Anterior cingulate cortex (tissue), 58 donors: ENCODE data around the gene RGR.
"Not testable (repeated sequence)": the region's sequence is repeated elsewhere in the genome, so short reads cannot be mapped to it uniquely, and the experiment has no call there.

Source experiments
- DNase-seq, 58 donors: peaks; one replicate each; lab custom pipeline; 2025; lab: John Stamatoyannopoulos, UW

Gene RGR

GRCh38 chr10:84256510-84257342 is 11.9 kb downstream of the RGR start:
- peak in 33 of 58 donors; percentile 9 to 70 (median 37) for DNase-seq

DNA sequence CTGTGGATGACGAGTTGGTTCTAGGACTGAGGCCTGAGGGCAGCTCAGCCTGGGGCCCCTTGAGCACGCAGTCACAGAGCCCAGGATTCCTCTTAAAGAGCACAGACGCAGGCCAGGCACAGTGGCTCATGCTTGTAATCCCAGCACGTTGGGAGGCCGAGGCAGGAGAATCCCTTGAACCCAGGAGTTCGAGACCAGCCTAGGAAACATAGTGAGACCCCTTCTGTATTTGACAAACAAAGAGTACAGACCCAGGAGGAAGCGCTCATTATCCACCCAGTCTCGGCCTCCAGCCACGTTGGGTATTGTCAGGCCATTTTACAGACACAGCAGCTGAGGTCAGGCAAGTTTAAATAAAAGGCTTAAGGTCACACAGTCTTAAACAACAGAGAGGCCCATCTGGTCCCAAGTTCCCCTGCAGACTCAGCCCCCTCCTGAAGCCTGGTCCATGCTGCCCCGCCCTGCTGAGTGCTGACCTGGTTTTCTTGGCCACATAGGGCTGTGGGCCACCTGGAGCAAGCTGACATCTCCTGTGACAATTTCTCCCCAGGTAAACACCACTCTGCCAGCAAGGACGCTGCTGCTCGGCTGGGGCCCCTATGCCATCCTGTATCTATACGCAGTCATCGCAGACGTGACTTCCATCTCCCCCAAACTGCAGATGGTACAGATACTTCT is 12.6 kb downstream of the RGR start:
- no peak for DNase-seq

- no peak for DNase-seq
Observed at GRCh38 chr10:84258034-84258695, 13.3 kb downstream of the RGR start.

- DNase-seq, result peak in 1 of 58 donors; percentile 20
Observed at GRCh38 chr10:84261236-84261915, 16.5 kb downstream of the RGR start.

- no peak for DNase-seq
Observed at GRCh38 chr10:84262190-84262956, 17.5 kb downstream of the RGR start.

GRCh38 chr10:84263716-84264115 is 18.9 kb downstream of the RGR start:
- DNase-seq, result no peak

- DNase-seq, result peak in 55 of 58 donors; percentile 36 to 84 (median 61)
Observed at GRCh38 chr10:84264611-84265141, 19.8 kb downstream of the RGR start.

GRCh38 chr10:84265418-84265817 is 20.6 kb downstream of the RGR start:
- DNase-seq, result peak in 17 of 58 donors; percentile 2 to 47 (median 20)

GRCh38 chr10:84267503-84268126 is 22.8 kb downstream of the RGR start:
- DNase-seq, result peak in 11 of 58 donors; percentile 2 to 40 (median 14)

GRCh38 chr10:84269162-84269561 is 24.3 kb downstream of the RGR start:
- DNase-seq, result no peak

GRCh38 chr10:84269773-84270172 is 24.9 kb downstream of the RGR start:
- no peak for DNase-seq

DNA sequence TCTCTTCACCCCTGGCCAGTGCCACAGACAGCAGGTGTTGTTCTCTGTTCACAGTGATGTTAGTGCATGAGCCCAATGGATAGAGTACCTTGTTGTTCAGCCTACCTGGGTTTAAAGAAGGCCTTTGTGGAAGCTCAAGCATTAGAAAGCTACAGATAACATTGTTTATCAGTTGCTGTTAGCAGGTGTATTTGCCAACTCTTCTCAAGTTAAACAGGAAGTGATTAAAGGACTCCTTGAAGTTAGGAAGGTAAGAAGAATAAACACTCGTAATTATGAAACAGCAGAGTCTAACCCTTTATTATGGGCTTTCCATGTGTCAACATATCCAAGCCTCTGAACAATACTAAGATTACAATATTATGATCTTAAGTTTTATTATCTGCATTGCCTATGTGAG is 25.9 kb downstream of the RGR start:
- DNase-seq, result no peak

DNA sequence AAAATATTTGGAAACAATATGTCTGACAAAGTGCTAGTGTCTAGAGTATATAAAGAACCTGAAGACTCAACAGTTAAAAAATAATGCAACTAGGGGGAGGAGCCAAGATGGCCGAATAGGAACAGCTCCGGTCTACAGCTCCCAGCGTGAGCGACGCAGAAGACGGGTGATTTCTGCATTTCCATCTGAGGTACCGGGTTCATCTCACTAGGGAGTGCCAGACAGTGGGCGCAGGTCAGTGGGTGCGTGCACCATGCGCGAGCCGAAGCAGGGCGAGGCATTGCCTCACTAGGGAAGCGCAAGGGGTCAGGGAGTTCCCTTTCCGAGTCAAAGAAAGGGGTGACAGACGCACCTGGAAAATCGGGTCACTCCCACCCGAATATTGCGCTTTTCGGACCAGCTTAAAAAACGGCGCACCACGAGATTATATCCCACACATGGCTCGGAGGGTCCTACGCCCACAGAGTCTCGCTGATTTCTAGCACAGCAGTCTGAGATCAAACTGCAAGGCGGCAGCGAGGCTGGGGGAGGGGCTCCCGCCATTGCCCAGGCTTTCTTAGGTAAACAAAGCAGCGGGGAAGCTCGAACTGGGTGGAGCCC is 35.1 kb downstream of the RGR start:
- DNase-seq, result not testable (repeated sequence)

DNA sequence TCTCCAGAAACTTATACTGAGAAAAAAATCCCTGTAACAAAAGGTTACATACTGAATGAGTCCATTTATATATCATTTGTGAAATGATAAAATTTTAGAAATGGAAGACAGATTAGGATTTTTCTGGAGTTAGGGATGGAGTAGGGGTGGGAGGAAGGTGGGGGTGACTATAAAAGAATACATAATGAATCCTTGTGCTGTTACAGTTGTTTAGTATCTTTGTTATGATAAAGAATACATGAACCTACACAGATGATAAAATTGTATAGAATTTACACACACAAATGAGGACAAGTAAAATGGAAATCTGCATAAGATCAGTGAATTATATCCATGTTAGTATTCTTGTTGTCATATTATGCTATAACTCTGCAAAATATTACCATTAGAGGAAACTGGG is 41.8 kb downstream of the RGR start:
- no peak for DNase-seq

DNA sequence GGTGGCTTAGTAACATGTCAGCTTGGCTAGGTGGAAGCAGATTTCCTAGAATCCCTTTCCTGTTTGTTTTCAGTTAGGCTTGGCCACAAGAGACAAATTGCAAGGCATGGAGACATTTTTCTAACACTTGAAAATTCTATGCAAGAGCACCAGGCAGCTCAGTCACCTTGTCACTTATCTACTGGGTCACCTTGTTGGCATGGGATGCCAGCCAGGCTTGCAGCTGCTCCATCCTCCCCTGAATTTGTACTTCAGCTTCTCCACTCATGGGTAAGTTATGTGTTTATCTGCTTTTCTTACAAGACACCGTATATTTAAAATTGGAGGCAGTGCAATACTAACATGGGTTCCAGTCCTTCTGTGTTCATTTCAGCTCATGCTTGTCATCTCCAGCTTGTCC is 43.3 kb downstream of the RGR start:
- no peak for DNase-seq

DNA sequence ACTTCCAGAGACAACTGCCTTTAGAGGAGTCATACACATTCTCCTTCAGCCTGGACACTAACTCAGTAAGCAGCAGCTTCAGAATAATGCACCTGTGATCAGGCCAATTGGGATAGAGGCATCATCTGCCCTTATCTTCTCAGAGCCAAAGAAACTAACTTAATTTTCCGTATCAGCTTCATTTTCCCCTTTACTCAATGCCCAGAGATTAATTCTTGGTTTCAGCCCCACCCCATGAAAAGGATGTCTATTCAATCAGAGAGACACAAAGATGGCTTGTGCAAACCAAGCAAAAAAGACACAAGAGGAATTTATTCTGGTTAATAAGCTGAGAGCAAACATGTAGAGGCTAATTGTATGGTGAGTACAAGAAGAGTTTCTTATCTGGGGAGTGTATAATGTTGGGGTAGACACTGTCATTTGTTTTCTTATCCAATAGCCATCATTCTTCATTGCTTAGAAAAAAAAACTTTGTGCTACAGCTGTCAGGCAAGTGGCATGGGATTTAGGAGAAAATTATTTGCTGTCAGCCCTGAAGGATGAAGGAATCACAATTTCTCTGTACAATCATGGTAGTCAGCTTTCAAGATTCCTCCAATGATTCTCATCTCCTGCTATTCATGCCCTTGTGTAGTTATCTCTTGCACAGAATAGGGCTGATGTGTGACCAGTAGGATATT is 44.8 kb downstream of the RGR start:
- no peak for DNase-seq

GRCh38 chr10:84290235-84290634 is 45.4 kb downstream of the RGR start:
- no peak for DNase-seq

DNA sequence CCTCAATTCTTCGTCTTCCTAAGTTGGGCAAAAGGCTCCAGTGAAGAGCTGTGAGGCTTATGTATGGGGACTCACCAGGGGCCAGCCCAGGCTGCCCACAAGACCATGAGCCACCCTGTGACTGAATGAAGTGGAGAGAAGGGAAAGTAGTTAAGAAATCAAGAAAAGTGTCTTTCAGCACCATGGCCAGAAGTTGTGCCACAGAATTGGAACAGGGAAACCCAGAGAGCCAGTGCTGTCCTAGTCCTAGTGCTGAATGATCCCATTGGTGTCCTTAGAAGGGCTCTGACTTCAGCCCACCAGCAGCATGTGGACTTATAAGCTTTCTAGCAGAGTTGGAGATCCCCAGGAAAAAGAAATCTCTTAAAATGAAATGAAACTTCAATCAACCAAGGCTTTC is 46.5 kb downstream of the RGR start:
- no peak for DNase-seq
